Stimulated activated CD4-positive, alpha-beta T cell treated with anti-CD3 and anti-CD28 coated beads, Interleukin-4, amount 100 ng/mL, for 24 hours (primary cell): Measurements from ENCODE around the gene GYPC.
"Not testable (repeated sequence)": the region's sequence is repeated elsewhere in the genome, so short reads cannot be mapped to it uniquely, and the experiment has no call there.

ENCODE experiments used
- DNase-seq: peaks from one replicate; pipeline ENCODE4 v3.0.0-alpha.2; 2020

Gene GYPC

DNA sequence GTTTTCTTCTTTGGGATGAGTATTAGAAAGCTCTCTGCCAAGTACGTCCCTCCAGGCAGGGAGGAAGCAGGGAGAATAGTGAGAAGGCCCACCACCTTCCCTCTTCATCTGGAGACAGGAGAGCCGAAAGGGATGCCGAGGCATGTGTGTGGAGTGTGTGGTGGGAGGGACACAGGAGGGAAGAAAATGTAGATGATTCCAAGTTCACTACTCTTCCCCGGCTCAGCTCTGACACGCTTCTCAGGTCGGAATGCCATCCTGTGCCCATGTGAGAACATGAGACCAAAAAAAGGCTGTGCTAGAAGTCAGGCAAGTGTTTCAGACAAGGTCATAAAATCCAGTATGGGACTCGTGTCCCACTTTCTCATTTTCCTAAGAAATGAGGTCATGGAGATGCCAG lies 47.4 kb downstream of the GYPC start:
- DNase-seq = no peak

DNA sequence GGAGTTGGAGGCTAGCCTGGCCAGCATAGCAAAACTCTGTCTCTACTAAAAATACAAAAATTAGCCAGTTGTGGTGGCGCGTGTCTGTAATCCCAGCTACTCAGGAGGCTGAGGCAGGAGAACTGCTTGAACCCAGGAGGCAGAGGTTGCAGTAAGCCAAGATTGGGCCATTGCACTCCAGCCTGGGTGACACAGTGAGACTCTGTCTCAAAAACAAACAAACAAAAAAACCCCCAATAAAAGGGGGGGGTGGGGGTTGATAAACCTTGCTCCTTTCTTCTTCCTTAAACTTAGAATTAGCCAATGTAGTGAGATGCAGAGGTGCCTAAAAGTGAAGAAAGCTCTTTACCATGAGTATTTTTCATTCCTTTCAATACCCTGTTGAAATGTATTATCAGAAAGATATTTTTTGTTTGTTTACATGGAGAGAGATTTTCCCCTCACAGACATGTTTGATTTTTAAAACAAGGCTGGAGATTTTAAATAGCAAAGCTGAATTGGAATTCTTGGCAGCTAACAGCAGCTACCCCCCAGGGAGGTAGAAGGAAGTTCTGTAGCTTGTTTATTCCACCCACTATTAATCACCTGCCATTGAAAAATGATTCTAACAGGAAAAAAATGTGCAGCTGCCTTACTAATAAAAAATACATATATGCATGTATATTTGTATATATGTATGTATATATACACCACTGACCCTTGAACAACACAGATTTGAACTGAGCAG lies 48.6 kb downstream of the GYPC start:
- no peak for DNase-seq

DNA sequence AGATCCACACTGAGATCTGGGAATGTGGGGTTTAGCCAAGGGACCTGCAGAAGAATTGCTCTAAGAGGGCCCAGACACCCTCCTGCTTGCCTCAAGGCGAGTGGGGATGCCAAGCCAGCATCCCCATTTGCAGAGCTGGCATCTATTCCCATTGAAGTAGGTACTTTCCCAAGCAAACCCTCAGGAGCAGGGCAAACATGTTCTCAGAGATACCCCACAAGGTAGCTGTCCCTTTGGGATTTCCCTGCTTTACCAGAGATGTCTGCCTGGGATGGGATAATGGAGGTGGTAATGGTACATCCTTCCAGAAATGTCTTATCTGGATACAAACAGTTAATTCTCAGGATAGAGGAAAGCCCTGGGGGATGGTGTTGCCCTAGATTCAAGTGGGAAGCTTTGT lies 51.2 kb downstream of the GYPC start:
- no peak for DNase-seq

DNA sequence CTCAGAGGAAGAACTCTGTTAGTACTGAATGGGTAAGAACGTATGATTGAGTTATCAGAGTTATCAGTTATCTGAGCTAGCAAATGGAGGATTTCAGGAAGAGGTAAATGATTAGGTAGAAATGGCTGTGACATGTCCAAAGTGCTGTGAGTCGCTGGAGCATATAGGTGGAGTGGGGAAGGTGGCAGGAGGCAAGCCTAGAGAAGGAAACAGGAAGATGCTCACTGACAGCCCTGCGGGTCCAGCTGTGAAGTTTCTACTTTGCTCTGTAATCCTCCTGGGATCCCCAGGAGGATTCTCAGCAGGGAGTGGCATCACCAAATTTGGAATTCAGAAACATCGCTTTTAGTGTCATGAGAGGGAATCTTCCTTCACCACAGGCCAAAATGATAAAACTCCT lies 52.0 kb downstream of the GYPC start:
- no peak for DNase-seq

DNA sequence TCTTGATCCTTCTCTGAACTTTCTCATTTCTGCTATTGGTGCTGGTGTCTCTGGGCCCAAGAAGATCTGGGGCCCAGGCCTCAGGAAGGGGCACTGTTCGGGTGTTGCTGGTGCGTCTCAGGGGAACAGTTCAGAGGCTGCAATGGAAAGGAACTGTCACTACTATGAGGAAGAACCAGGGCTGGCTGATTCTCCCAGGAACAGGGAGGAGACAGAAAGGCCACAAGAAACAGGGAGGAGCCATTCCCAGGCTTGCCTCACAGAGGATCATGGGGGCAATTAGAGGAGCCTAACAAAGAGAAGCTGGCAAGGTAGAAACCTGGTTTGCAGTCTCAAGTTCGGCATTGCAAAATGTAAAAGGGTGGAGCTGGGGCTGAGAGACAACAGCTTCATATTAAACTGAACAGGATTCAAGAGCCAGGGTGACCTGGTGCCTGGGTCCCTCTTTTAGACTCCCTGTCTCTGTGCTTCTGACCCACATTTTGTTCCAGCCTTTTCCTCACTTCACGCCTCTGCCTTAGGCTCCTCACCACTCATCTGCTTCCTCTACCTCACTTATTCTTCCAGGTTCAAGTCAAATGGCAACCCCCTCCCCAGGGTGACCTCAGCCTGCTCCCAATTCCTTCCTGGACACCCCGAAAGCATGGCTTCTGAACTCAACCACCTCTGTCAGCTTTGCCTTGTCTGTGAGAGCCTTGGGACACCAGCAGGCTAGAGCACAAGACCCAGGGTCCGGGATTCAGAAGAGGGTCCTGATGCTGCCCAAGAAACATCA lies 58.4 kb downstream of the GYPC start:
- DNase-seq = no peak

DNA sequence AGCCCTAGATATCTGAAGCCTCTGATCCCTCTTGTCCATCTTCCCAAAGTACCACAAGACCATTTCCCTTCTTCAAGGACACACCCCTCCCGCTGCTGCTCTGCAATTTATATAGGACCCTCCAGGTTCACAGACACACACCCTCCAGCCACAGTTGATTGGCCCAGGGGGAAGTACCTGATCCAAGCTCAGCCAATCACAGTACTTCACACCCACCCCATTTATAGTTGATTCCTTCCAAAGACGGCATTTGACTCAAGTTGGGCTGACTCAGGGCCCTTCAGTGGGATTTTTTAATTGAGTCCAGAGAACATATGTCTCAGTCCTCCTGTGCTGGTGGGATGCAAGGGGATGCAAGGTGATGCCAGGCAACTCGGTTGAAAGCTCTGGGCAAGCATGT lies 59.2 kb downstream of the GYPC start:
- no peak for DNase-seq

DNA sequence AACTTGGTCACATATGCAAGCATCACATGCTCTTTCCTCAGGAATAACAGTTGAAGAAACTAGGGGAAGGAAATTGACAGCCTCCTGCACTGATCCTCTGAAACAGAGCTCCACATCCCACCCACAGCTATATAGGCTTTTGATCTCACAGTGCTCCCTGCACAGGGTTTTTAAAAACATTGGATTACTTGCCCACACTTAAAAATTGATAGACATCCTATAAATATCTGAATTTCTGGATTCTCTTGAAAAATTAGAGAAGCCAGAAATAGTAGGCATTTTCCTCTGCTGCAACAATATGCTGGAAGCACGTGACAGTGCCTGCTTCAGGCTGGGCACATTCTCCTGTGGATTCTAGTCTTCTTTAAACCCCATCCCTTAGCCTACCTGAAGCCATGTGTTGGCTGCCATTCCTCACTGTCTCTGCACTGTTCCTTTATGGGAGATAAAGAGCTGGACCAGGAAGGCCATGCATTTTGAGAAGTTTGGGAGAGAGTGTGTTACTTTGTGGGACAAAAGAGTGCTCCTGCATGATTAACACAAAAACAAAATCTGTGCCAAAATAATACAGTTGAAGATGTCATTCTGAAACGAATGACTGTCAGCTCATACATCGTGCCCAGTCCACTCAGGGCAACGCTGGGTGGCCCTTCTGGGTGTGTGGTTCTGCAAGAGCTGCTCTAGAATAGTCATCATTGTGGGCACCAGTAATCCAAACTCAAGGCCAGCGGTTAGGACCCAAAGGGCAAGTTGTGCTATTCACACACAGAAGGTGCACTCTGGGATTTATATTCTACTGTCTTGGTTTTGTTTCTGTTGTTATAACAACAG lies 59.8 kb downstream of the GYPC start:
- DNase-seq = no peak

DNA sequence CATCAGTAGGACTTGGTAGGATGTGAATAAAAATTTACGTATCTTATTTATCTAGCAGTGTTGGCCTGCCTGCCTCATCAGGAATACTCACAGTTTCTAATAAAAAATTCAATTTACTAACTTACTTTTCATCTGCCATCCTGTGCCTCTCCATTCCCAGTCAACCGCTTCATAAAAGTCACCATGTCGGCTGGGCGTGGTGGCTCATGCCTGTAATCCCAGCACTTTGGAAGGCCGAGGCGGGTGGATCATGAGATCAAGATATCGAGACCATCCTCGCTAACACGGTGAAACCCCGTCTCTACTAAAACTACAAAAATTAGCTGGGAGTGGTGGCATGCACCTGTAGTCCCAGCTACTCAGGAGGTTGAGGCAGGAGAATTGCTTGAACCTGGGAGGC lies 61.3 kb downstream of the GYPC start:
- DNase-seq = not testable (repeated sequence)

DNA sequence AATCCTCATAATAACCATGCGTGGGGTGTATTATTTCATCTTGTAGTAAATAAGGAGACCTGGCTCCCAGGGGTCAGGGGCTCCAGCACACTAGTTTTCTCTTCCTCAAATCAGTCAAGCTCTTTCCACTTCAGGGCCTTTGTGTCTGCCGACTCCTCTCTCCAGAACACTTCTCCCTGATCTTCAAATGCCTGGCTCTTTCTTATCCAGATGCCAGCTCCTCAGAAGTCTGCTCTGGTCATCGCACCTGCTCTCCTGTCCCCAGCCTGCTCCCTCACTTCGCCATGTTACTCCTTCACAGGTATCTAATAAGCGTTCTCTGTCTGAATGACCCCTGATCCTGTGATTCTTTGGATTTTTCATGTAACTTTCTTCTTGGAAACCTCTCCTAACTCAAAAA lies 62.0 kb downstream of the GYPC start:
- DNase-seq = no peak

DNA sequence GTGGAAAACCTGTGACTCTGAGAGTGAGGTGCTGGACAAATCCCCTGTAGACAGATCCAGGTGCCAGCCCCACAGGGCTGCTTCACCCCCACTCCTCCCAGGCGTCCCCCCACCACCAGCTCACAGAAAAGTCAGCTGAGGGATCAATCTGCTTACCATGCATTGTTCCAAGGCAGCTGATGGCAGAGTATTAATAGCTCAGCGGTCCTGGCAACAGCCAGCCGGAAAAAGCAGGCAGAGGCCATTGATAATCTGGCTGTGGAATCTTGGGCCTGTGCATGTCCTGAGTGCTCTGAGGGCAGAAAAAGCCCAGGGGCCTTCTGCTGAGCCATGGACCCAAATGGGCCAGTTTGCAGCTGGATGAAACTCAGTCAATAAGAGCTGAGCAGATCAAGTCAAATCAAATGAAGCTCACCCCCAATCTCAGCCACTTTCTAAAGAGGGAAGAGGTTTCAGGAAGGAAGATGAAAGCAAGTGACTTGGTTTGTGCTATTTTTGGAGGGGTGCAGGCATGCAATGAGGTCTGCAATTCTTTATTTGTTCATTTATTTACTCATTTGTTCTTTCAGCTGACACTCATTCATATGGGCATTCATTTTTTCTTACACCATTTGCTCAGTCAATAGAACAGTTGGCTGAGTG lies 63.4 kb downstream of the GYPC start:
- no peak for DNase-seq

DNA sequence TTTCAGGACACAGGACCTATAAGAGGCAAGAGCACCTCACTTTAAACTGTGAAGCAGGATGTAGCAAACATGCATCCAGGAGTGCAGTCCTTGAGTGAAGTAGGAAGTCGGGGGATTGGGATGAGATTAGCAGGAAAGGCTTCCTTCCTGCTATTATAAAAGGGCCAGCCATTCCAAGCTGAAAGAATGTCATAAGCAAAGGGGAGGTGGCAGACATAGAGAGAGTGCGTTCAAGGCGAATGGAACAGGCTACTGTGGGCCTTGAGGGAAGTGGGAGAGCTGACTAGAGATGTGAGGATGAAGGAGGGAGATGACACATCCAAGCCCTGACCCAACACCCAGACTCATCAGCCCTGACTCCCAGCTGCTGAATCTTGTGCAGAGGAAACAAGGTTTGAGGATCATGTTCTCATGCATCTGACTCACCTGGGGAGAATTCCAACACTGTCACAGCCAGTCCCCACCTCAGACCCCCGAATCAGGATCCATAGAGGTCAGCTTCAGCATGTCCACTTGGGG lies 63.9 kb downstream of the GYPC start:
- DNase-seq = no peak

DNA sequence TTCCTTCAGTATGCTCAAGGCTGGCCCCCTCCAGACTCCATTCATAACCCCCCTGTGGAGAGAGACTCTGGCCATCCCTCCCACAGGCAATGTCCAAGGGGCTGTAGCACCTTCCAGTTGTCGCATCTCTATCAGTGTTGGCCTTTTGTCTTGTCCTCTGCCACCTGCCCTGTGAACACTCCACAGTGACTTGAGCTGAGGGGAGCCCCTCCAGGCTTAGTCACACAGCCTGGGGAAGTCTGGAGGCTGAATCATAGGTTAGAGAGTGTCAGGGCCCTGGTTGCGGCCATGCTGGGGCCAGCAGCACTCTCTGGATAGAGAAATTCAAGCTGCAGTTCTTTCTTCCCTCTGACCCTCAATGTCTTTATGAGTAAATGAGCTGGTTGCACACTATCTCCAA lies 64.7 kb downstream of the GYPC start:
- no peak for DNase-seq

DNA sequence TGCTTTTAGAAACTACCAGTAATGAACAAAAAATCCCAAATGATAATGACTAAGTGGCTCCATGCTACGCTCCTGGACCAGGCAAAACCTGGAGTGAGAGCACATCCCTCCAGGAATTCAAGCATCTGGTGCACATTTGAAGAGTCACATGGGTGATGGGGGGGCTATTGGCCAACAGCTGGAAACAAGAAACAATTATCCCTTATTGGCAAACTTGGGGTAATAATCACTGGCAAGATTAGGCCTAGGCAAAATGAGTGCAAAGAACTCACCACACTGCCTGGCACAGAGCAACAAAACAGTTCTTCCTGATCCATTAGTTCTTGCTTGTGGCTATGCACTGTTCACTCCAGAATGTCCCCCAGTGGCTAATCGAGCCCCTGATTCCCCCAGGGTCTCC lies 66.1 kb downstream of the GYPC start:
- DNase-seq = no peak

DNA sequence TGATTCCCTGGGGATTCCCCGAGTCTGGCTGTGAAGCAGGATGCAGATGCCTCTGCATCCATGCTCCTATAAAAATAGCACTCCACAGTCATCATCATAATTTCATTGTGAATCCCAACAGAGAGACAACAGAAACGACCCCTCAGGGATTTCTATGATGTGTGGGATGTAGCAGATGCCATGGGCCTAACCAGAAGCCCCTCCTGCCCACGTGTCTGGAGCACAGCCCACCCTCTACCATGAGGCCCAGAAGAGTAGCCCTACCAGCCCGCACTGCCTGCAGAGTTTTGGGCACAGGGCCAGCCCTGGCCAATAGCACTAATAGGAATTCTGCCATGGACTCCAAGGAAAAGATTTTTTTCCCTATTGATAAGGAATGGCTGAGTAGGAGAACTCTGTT lies 66.6 kb downstream of the GYPC start:
- no peak for DNase-seq

DNA sequence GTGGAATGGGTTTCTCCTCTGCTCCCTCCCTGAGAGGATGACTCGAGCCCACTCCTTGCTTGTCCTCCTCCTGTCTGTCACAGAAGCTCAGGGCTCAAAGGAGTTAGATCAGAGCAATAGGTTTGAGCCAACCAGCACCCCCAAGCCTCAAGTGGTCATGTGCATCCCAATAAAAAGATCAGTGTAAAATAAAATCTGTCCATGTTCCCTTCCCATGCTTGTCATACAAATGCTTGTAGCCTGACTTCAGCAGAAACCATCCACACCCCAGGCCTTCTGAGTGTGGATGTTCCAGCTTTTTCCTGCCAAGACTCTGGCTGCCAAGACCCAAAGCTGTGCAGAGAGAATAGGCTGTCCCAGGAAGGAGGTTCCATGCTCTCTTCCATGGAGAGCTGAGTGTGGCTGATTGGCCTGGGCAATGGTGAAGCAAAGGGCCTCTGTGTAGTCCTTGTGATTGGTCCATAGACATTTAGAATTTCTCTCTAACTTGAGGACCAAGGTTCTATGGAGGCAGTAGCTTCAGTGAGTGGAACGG lies 67.4 kb downstream of the GYPC start:
- no peak for DNase-seq

DNA sequence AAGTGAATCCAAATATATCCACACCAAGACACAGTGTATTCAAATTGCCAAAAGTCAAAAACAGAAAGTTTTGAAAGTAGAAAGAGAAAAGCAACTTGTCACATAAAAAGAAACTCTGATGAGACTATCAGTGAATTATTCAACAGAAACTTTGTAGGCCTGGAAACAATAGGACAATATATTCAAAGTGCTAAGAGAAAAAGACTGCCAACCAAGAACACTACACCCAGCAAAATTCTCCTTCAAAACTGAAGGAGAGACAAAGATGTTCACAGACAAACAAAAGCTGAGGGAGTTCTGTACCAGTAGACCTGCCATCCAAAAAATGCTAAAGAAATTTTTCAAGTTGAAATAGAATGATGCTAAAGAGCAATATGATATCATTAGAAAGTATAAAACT lies 69.6 kb downstream of the GYPC start:
- no peak for DNase-seq

DNA sequence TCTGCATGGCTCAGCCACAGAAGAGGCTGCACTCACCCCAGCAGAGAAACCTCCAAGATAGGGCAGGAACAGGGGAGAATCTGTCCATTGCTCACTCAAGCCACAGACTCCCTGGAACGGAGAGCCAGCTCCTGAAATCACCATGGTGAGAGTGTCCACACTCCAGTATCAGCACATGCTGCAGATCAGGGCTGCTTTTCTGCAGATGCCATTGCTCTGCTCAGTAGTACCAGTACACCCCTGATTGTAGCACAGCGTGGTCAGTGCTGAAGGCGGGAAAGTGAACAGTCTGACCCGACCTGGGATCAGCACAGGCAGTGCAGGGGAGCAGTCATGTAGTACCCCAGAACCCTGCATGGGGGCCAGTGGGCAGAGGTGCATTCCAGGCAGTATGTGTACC lies 73.9 kb downstream of the GYPC start:
- DNase-seq = no peak

DNA sequence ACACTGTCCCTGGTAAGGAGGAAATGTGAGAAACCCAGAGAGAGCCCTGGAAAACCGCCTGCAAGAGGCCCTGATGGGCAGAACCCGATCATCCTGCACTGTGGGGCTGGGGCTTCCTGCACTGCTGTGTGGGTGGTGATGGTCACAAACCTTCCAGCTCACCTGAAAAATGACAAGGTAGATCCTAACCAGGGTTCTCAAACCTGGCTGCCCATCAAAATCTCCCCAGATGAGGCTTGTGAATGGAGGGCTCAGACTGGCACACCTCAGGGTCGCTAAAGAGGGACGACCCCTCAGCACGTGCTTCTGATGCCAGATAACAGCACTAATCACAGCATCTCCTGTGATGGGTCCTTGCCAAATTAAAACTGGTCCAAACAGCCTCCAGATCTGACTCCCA lies 74.7 kb downstream of the GYPC start:
- no peak for DNase-seq

DNA sequence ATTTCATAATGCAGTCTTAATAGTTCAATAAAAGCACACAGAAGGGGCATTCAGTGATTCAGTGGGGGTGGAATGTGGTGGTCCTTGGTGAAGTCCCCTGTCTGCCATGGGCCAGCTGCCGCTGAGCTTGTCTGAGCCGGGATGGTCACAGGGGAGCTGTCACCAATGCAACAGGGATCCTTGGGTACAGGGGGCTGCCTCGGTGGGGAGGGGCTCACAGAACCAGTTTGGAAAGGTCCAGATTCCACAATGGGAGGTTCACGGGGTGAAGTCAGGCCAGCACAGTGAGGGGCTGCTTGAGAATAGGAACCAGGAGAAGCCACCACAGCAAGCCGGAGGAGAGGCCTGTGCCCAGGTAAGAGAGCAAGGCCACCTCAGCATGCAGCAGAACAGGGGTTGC lies 75.4 kb downstream of the GYPC start:
- no peak for DNase-seq

DNA sequence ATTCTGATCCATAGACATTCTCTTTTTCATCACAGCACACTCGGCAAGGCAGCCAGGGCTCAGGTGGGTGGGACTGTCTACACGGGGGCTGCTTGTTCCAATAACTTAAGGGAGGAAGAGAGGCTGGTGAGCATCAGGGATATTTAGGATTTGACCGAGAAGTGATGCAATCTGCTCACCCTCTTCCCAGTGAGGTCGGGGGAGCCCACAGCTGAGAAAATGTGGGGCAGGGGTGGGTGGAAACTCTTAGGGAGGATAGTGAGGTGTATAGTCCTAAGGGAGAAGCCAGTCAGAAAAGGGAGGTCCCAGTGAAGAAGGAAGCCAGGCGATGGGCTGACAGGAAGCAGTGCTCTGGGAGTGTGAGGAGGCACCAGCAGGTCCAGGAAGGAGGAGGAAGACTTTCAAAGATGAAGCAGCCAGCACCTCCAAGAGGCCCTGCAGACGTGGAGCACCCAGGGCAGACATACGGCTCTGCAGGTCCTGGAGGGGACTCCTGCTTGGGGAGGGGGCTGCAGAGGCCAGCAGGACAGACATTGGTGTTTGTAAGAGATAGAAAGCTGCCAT lies 76.8 kb downstream of the GYPC start:
- no peak for DNase-seq

DNA sequence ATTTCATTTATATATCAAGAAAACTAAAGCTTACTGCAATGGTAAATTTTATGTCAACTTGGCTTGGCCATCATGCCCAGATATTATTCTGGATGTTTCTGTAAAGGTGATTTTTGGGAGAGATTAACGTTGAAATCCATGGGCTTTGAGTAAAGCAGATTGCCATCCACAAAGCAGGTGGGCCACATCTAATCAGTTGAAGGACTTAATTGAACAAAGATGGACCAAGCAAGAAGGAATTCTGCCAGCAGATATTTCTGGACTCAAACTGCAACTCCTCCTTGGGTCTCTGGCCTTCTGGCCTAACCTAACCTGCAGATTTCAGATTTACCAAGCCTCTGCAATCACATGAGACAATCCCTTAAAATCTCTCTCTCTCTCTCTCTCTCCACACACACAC lies 77.8 kb downstream of the GYPC start:
- DNase-seq = no peak

DNA sequence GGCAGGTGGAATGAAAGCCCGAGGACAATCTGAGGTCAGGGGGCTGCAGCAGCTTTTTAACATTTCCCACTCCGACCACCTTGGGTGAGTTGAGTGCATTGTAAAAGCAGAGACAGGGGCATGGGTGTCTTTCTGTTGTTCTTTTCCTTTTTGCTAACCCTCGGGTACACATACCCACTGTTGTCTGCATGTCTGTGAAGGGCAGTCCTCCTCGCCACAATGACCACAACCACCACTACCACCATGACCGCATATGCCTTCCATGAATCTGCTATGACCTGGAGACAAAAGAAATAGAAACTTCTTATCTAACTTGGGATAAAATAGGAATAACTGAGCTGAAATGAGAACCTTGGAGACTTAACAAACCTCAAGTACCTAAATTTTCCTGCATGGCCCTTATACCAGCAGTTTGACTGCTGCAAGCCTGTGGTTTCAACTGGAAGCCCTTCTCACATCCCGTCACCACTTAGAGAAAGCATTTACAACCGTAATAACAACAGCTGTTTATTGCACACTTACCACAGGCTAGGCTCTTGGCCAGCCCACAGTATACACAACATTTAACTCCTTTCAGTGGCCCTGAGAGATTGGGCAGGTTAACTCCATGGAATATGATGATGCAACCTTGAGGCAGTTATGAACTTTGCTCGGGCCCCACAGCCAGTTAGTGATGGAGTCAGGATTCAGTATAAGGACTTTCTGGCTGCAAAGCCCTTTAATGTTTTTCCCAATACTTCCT lies 80.3 kb downstream of the GYPC start:
- no peak for DNase-seq
